GM21447 (cell line): ENCODE measurements around the gene TP53INP2.
"Not testable (repeated sequence)": the region's sequence is repeated elsewhere in the genome, so short reads cannot be mapped to it uniquely, and the experiment has no call there.

ENCODE experiments used
- ATAC-seq: cut with Tn5 transposase; IDR thresholded peaks from one replicate; pipeline ENCODE4 v1.9.1; 2021; ENCODE audit not compliant: unreplicated experiment

The TP53INP2 gene

DNA sequence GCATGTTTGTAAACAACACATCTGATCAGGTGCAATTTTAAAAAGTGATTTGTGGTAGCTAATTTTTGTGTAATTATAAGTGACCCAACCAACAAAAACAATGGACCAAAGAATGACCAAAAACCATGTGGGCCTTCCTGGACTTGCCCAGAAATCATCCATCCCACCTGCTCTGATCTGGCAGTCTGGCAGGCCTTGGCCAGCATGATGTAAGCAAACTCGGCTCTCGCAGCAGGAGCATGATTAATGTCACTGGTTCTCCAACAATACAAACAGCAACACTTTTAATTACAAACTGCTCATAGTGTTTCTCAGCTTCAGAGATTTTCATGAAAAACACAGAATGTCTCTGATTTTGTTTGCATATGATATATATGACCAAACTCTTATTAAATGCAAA is 16.1 kb downstream of the TP53INP2 start:
- ATAC-seq = no peak

DNA sequence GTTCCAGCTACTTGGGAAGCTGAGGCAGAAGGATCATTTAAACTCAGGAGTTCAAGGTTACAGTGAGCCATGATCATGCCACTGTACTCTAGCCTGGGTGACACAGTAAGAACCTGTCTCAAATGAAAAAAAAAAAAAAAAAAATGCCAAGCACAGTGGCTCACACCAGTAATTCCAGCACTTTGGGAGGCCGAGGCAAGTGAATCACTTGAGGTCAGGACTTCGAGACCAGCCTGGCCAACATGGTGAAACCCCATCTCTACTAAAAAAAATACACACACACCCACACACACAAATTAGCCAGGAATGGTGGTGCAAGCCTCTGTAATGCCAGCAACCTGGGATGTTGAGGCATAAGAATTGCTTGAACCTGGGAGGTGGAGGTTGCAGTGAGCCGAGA is 18.4 kb downstream of the TP53INP2 start:
- ATAC-seq = not testable (repeated sequence)

DNA sequence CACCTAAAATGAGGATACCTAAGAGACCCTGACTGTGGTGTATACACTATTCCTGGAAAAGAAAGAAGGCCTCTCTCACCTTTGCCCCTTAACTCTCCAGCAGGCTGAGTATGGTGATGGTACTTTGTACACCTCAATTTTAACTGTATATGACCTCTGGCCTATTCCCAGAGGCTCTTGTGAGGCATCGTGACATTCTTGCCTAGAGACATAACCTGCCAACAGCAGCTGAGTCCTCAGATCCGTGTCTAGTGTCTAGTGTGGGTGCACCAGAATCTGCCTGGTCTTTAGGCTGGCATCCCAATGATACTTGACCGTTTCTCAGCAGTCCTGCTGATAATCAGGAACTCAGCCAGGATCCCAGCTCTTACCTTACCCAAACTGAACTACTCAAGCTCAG is 20.0 kb downstream of the TP53INP2 start:
- no peak for ATAC-seq

DNA sequence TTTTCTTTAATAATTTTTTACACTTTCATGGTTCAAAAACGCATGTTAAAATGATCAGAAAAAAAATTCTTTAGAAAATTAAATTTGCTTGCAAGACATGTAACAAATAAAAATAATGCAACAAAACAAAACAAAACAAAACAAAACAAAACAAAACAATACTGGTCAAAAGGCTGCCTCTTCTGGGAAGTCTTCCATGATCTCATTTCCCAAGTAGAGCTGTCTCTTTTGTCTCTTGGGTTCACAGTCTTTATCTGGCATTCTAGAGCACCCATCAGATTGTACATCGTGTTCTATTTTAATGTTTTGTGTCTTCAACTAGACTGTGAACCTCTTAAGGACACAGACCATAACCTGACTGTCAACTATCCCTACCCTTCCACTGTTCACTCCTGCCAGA is 25.3 kb downstream of the TP53INP2 start:
- ATAC-seq = no peak

DNA sequence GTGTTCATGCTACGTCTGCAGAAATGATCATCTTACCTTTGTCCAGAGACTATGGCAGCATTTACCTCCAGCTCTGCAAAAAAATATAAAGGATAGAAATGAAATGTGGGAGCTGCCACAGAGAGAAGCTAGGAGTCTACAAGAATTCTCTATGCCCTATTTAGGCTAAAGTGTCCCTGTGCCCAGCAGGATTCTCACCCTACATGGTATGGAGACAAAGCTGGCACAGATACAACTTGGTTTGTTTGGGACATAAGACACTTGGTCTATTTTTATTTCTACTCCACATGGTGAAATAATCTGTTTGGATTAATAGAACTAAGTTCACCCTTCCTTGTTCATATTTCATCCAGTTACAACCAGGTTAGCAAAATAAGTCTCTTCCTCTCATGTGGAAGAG is 28.4 kb downstream of the TP53INP2 start:
- no peak for ATAC-seq

DNA sequence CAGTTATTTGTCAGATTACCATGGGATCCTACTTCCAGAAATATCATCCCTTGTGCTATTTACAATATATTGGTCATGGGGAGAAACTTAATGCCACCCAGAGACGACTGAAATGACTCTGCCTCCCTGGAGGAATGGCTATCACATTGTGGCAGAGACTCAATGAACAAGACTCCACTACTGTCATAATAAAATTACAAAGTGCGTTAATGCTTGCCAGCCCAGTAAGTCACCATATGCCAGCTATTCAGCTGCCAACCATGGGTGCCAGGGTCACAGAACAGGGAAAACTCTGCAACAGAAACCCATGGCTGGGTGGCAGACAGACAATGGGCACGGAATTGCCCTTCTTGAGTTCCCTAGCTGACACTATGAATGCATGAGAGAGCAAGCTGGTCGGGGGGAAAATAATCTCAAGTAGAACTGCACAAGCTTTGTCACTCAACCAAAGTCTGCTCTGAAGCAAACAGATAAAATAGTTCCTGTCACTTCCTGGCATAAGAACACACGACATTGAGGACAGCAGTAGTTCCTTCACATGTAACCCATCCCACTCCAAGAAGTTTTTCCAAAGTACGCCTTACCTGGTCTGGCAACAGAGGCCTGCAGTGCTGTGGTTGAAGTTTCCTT is 32.1 kb downstream of the TP53INP2 start:
- no peak for ATAC-seq

DNA sequence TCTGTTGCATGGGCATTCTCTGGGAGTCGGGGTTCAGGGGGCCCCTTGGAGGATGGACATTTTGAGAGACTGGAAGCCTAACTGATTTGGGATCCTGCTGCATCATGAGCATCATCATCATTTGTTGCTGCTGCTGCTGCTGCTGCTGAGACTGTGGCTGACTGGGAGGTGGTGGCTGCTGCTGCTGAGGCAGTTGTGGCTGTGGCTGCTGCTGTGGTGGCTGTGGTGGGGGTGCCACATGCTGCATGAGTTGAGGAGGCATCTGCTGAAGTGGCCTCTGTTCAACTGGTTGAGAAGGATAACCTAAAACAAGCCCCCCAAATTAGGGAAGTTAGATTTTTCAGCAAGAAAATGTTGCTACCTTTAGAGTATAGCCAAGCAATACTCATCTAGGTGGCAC is 38.9 kb downstream of the TP53INP2 start:
- ATAC-seq = no peak

DNA sequence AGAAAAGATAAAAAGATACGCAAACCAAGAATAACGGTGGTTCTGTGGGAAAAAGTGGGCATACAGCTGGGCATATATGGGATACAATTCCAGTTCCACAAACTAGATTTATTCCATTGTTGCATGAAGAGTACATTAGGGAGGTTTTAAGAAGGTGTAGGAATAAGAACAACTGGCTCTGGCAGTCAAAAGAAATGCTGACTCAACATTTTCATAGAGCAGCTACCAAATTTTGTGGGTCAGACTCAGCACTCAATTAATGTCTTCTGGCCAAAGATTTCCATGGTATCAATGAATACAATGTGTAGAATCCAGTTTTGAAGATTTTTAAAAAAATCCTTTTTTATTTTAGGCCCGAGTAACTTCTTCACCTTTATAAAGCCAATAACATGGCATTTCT is 40.2 kb downstream of the TP53INP2 start:
- ATAC-seq = no peak

DNA sequence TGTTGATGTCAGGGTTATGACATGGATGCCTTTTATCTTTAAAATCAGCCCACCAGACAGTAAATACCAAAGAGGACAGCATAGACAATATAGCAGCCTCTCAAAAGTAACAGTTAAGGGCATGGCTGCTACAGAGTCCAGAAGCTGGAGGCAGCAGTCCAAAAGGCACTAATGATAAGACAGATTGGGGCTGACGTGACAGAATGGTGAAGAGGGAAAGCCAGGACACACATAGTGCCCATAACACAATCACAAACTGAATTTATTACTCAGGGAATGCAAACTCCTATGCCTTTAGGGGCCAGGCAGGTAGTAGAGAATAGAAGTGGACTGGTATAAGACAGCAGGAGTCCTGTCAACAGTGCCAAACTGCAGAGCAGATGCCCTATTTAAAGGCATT is 40.7 kb downstream of the TP53INP2 start:
- no peak for ATAC-seq

DNA sequence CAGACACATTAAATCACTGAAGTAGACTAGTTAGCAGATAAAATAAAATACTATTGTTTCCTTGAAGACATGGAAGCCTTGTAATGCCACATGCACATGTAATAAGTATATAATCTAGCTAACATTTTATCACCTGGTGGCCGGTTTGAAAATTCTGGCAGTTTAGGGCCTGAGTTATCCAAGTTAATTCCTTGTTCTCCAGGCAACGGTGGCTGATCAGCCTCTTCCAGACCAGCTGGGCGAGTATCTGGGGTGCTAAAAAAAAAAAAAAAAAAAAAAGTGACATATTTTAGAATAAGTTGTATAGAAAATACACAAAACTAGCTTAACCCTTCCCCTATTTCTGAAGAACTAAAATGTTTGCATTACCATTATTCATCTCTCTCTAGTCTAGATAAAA is 42.5 kb downstream of the TP53INP2 start:
- no peak for ATAC-seq

DNA sequence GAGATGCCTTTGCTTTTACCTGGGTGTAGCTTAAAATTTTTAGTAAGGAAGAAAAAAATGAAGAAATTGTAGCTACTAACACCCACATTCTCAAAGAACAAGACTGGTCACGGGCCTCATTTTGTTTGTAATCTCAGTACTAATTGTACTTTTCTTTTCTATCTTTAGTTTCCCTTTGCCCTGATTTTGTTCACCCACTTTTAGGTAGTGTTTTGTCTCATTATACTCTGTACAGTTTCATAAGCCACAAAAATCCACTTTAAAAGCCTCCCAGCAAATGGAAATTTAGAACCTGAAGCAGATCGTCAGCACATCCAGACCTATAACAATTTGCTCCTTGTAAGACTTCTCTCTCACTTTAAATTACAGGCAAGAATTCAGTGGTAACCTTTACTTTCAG is 43.3 kb downstream of the TP53INP2 start:
- no peak for ATAC-seq

DNA sequence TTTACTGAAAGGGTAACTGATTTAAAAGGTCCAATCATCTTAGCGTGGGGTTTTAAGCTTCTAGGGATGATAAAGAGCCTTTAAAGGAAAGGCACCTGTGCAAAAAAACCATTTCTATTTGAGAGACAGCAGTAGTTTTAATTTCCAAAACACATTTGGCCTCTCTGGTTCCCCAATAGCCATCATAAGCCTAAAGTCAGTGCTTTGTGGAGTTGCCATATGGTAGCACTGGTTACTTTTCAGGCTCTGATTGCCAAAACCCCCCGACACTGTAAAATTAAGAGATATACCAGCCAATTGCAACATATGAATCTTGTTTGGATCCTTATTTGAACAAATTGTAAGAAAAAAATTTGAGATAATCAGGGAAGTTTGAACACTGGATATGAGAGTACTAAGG is 44.6 kb downstream of the TP53INP2 start:
- no peak for ATAC-seq

DNA sequence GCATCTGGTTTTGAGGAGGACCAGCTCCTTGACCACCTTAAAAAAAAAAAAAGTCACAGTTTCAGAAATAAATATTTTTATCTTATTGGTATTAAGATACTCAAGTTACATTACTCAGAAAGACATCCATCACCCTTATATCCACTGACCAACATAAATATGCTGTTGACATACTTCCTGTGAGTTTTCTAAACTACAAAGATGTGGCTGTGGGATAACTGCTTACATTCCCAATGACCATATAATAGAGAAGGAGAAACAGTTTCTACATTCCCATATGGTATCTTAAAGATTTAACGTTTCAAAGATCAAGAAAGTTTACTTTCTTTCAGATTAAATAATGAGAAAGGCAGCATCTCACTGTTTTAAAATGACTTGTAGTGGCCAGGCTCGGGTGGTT is 46.3 kb downstream of the TP53INP2 start:
- ATAC-seq = no peak

DNA sequence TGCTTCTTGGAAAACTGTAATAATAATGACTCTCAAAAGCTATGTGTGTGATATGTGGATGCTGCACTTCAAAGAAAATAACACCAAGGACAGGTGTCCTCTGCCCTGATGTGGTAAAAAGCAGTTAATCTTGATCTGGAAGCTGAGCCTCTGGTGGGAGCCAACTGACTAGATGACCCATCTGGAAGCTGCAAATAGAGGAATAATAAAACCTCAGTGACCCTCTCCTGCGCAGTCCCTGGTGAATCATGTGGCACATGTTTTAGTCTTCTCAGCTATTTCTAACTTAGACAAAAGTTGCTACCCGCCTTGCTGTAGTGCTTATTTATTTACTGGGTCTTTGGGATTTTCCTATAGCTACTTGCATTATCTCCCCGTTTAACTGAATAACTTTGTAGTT is 47.3 kb downstream of the TP53INP2 start:
- no peak for ATAC-seq

DNA sequence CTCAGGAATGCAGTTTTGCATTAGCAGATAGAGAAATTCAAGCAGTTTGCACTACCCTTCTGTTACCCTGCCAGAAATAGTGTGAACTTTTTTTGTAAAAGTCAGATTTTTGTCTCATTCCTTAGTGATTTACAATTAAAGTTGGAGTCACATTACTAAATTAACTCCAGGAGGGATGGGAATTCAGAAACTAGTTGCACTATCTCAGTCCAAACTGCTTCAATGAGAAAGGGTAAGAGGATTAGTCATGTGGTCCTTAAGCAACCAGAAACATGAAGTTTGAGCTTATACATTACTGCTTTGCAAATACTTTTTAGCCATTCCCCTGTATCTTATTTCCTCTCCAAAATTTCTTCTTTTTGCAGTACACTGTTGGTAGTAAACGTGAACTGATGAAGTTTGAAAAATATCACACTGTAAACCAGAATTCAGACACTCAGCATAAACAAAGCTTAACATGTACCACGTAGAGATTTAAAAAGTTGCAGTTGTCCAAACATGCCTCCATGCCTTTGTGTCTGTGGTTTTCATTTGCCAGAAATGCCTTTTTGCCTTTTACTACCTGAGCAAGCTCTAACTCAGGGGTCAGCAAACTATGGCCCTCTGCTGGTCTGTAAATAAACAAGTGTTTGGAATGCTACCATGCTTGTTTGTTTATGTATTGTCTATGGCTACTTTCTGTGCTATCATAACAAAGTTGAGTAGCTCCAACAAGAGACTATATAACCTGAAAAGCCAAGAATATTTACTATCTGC is 49.7 kb downstream of the TP53INP2 start:
- no peak for ATAC-seq

DNA sequence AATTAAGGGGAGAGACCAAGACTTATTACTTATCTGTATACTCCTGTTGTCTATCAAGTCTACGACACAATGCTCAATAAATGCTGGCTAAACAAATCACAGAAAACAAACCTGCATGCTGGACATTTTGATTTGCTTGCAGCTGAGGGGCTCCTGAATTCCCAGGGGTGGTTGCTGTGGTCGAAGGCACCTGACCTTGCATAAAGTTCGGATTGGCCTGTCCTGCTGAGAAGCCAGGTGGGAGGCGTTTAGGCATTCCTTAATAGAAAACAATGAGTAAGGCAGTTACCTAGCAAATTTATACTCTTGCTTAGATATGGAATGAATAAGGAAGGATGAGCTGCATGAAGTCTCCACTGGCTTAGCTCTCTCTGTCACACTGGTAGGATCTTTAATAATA is 50.5 kb downstream of the TP53INP2 start:
- ATAC-seq = no peak

DNA sequence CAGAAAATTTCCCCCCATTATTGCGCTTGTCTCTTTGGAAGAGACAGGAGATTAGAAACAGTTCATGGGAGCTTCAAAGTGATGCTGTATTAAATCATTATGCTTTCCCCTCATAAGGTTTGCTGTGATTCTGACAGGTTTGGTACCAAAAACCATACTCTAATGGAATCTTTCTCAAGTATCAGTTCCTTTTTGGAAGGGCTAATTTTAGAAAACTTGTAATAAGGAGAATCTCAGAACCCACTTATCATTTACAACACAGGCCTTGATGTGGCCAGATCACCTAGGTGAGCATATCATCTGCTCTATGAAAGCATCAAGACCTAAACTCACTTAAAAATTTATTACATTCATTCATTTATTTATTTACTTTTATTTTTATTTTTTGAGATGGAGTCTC is 51.2 kb downstream of the TP53INP2 start:
- no peak for ATAC-seq

DNA sequence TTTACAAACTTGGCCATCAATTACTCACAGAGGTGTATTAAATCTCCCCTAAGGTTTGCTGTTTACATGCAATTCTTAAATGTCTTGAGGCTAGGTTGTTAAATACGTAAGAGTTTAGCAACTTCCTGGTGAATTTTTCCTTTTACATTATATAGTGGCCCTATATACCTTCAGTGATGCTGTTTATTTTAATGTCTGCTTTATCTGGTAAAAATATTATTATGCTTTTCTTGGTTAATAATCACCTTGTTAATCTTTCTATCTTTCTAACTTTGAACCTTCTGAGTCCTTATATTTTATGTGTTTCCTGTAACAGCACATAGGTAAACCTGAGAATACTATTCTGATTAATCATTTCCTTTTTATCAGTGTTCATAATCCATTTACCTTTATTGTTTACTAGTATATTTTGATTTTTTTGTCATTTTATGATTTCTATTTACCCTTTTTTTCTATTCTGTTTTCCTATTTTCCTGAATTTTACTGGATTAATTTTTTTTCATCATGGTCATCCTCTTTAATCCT is 57.9 kb downstream of the TP53INP2 start:
- ATAC-seq = no peak
